Tracheal epithelial cell (primary cell): ENCODE measurements around the gene OR2W1. TPM values are rescaled to one million over a fixed set of nuclear protein-coding genes. Genes with fewer than 3 reads are reported as not detected.

Experiments
- total RNA-seq: library from RNA; depleted of rRNA; stranded (reverse); fragments of >200 nt; gene quantifications from 2 replicates; pipeline ENCODE4 v1.2.1, GENCODE V29; 2014

The OR2W1 gene, protein sequence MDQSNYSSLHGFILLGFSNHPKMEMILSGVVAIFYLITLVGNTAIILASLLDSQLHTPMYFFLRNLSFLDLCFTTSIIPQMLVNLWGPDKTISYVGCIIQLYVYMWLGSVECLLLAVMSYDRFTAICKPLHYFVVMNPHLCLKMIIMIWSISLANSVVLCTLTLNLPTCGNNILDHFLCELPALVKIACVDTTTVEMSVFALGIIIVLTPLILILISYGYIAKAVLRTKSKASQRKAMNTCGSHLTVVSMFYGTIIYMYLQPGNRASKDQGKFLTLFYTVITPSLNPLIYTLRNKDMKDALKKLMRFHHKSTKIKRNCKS
- total RNA-seq, result not detected in 2 replicates

DNA sequence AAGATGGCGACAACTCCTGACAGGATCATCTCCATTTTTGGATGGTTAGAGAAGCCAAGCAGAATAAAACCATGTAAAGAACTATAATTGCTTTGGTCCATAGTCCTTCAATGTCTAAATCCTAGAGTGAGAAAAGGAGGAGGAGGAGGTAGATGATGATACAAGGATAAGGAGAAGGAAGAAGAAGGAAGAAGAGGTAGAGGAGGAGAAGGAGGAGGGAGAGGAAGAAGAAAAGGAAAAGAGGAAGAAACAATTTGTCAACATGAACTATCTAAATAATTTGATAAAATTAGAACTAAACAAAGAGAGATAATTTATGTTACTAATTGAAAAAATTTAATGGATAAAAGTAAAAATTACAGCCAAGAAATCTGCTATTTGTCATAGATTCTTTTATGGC is at the start of gene OR2W1:
OR2W1 (minus strand) TSS at position 101 of the 400 bp plus-strand sequence; CDS start at position 101, 0 bp downstream.

DNA sequence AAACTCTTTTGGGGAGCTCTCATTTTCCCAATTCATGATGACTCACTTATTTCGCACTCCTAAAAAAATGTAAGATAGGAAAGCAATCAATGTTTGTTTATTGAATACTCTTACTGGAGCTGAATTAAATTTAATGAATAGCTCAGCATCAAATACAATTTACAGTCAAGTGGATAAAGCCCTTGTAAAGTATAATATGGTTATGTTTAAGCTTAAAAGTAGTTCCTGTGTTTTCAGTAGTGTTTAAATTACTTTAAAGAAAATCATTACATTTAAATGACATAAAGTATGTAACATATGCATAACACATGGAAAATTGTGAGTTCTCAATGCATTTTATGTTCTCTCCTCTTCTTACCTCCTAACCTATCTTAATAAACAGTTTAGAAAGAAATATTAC is 42.2 kb upstream of the OR2W1 start, which contains the start of gene OR2B3:
OR2B3 (minus strand) TSS at position 101 of the 400 bp plus-strand sequence; CDS start at position 36, 65 bp downstream.

DNA sequence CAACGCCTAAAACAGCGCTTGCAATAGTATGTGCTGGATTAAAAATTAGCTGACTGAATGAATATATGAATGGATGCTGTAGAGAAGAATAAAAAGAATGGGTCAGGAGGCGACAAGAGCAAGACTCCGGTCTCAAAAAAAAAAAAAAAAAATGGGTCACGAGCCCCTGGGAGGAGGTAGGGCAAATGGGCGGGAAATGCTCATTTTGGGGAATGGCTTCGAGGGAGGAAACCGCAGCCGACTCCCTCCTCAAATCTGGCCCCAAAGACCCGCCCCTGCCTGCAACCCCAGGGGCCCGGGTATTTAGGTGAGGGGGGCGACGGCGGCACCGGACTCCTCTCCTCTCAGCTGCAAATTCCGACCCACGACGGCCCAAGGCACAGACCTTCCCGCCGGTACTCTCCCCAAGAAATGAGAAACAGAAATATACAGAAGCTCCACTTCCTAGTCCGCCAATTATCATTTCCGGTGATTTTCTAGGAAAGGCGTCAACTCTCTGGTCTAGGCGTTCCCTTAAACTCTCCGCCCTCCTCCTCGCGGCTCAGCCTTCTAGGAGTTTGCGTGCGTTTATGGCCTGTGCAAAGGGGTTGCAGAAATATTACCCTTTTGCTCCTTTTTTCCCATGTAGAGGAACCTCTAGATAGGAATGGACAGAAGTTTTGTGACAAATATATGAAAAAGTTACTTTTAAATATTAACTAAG is 39.6 kb downstream of the OR2W1 start, which contains the start of gene ZNF311:
ZNF311 (minus strand) TSS at position 133 of the 703 bp plus-strand sequence. CDS start 1,361 bp downstream, outside the sequence.

Other genes starting within 250 kb of the OR2W1 start
- 37.1 and 45.3 TPM in 2 replicates for gene TRIM27, start 121.2 kb downstream of the OR2W1 start, total RNA-seq
- 0.96 and 2.1 TPM in 2 replicates for gene ZNF311, start 39.9 kb downstream of the OR2W1 start, total RNA-seq
- gene OR2B3, start 42.1 kb upstream of the OR2W1 start, total RNA-seq, result not detected in 2 replicates
- not detected in 2 replicates for gene OR2J1, start 54.3 kb upstream of the OR2W1 start, total RNA-seq
- not detected in 2 replicates for gene OR2J3, start 62.9 kb upstream of the OR2W1 start, total RNA-seq
- not detected in 2 replicates for gene OR2J2, start 125.7 kb upstream of the OR2W1 start, total RNA-seq